ENCODE data around the gene IL1RL2. TPM values are rescaled to one million over a fixed set of nuclear protein-coding genes. Genes with fewer than 3 reads are reported as not detected.

IL1RL2 gene
- total RNA-seq, 1 donor: 0.31 TPM

GRCh38 chr2:102256276-102256675 lies 69.5 kb downstream of the IL1RL2 start:
- peaks cover 14% of the 10 kb centered on the region for H3K4me1 ChIP-seq (ENCODE audit: insufficient read depth, low read length)
- no peak overlapping the region for H3K4me3 ChIP-seq (ENCODE audit: low read length)
- peaks cover 15% of the 10 kb centered on the region for H3K27me3 ChIP-seq (ENCODE audit: insufficient read depth, low read length)
- no peaks in the 10 kb centered on the region for H3K9me3 ChIP-seq (ENCODE audit: low read depth, low read length)

- peaks cover 10% of the 10 kb centered on the region for H3K27me3 ChIP-seq (ENCODE audit: insufficient read depth, low read length)
- H3K4me1 ChIP-seq (ENCODE audit: insufficient read depth, low read length): peaks cover 13% of the 10 kb centered on the region
- no peaks in the 10 kb centered on the region for H3K9me3 ChIP-seq (ENCODE audit: low read depth, low read length)
- H3K4me3 ChIP-seq (ENCODE audit: low read length): no peak overlapping the region
These were observed 70.1 kb downstream of the IL1RL2 start for GRCh38 chr2:102256874-102257462.

- Histone ChIP-seq H3K27me3 (ENCODE audit: insufficient read depth, low read length) (peaks cover 5% of the 10 kb centered on the region), H3K4me1 (ENCODE audit: insufficient read depth, low read length) (peaks cover 20% of the 10 kb centered on the region), H3K9me3 (ENCODE audit: low read depth, low read length) (no peaks in the 10 kb centered on the region), H3K4me3 (ENCODE audit: low read length) (no peak overlapping the region)
These were observed 71.2 kb downstream of the IL1RL2 start for GRCh38 chr2:102258025-102258385.

GRCh38 chr2:102258386-102259074 lies 71.7 kb downstream of the IL1RL2 start:
- peaks cover 23% of the 10 kb centered on the region for H3K4me1 ChIP-seq (ENCODE audit: insufficient read depth, low read length)
- H3K4me3 ChIP-seq (ENCODE audit: low read length): no peak overlapping the region
- H3K9me3 ChIP-seq (ENCODE audit: low read depth, low read length): no peaks in the 10 kb centered on the region

GRCh38 chr2:102261467-102262135 lies 74.8 kb downstream of the IL1RL2 start:
- Histone ChIP-seq H3K4me3 (ENCODE audit: low read length) (no peak overlapping the region), H3K27me3 (ENCODE audit: insufficient read depth, low read length) (no peaks in the 10 kb centered on the region), H3K9me3 (ENCODE audit: low read depth, low read length) (no peaks in the 10 kb centered on the region), H3K4me1 (ENCODE audit: insufficient read depth, low read length) (peaks cover 23% of the 10 kb centered on the region)

More at GRCh38 chr2:102258386-102259074, 71.7 kb downstream of the IL1RL2 start:
- peaks cover 5% of the 10 kb centered on the region for H3K27me3 ChIP-seq (ENCODE audit: insufficient read depth, low read length)

GRCh38 chr2:102262216-102263129 lies 75.7 kb downstream of the IL1RL2 start:
- H3K9me3 ChIP-seq (ENCODE audit: low read depth, low read length): no peaks in the 10 kb centered on the region

GRCh38 chr2:102264952-102265351 lies 78.1 kb downstream of the IL1RL2 start:
- H3K27me3 ChIP-seq (ENCODE audit: insufficient read depth, low read length): no peaks in the 10 kb centered on the region
- no peak overlapping the region for H3K4me3 ChIP-seq (ENCODE audit: low read length)
- no peaks in the 10 kb centered on the region for H3K9me3 ChIP-seq (ENCODE audit: low read depth, low read length)
- peaks cover 16% of the 10 kb centered on the region for H3K4me1 ChIP-seq (ENCODE audit: insufficient read depth, low read length)

More at GRCh38 chr2:102262216-102263129, 75.7 kb downstream of the IL1RL2 start:
- Histone ChIP-seq H3K4me1 (ENCODE audit: insufficient read depth, low read length) (peaks cover 23% of the 10 kb centered on the region), H3K27me3 (ENCODE audit: insufficient read depth, low read length) (no peaks in the 10 kb centered on the region), H3K4me3 (ENCODE audit: low read length) (no peak overlapping the region)

GRCh38 chr2:102266204-102266603 lies 79.4 kb downstream of the IL1RL2 start:
- Histone ChIP-seq H3K27me3 (ENCODE audit: insufficient read depth, low read length) (peaks cover 6% of the 10 kb centered on the region), H3K4me1 (ENCODE audit: insufficient read depth, low read length) (peaks cover 16% of the 10 kb centered on the region), H3K9me3 (ENCODE audit: low read depth, low read length) (no peaks in the 10 kb centered on the region)

GRCh38 chr2:102267774-102268173 lies 81.0 kb downstream of the IL1RL2 start:
- Histone ChIP-seq H3K27me3 (ENCODE audit: insufficient read depth, low read length) (peaks cover 14% of the 10 kb centered on the region), H3K4me3 (ENCODE audit: low read length) (no peak overlapping the region), H3K4me1 (ENCODE audit: insufficient read depth, low read length) (peaks cover 6% of the 10 kb centered on the region), H3K9me3 (ENCODE audit: low read depth, low read length) (no peaks in the 10 kb centered on the region)

More at GRCh38 chr2:102266204-102266603, 79.4 kb downstream of the IL1RL2 start:
- H3K4me3 ChIP-seq (ENCODE audit: low read length): no peak overlapping the region

GRCh38 chr2:102268510-102269199 lies 81.8 kb downstream of the IL1RL2 start:
- Histone ChIP-seq H3K9me3 (ENCODE audit: low read depth, low read length) (no peaks in the 10 kb centered on the region), H3K27me3 (ENCODE audit: insufficient read depth, low read length) (peaks cover 14% of the 10 kb centered on the region), H3K4me1 (ENCODE audit: insufficient read depth, low read length) (no peaks in the 10 kb centered on the region), H3K4me3 (ENCODE audit: low read length) (no peak overlapping the region)

- Histone ChIP-seq H3K4me1 (ENCODE audit: insufficient read depth, low read length) (no peaks in the 10 kb centered on the region), H3K4me3 (ENCODE audit: low read length) (no peak overlapping the region), H3K27me3 (ENCODE audit: insufficient read depth, low read length) (peaks cover 14% of the 10 kb centered on the region), H3K9me3 (ENCODE audit: low read depth, low read length) (no peaks in the 10 kb centered on the region)
These were observed 82.3 kb downstream of the IL1RL2 start for GRCh38 chr2:102269200-102269524.

GRCh38 chr2:102271844-102272243 lies 85.0 kb downstream of the IL1RL2 start:
- Histone ChIP-seq H3K4me3 (ENCODE audit: low read length) (no peak overlapping the region), H3K9me3 (ENCODE audit: low read depth, low read length) (no peaks in the 10 kb centered on the region), H3K27me3 (ENCODE audit: insufficient read depth, low read length) (peaks cover 29% of the 10 kb centered on the region), H3K4me1 (ENCODE audit: insufficient read depth, low read length) (peaks cover 8% of the 10 kb centered on the region)

- H3K9me3 ChIP-seq (ENCODE audit: low read depth, low read length): no peaks in the 10 kb centered on the region
- H3K4me3 ChIP-seq (ENCODE audit: low read length): no peak overlapping the region
- H3K4me1 ChIP-seq (ENCODE audit: insufficient read depth, low read length): peaks cover 14% of the 10 kb centered on the region
- peaks cover 37% of the 10 kb centered on the region for H3K27me3 ChIP-seq (ENCODE audit: insufficient read depth, low read length)
These were observed 86.9 kb downstream of the IL1RL2 start for GRCh38 chr2:102273619-102274211.

- H3K27me3 ChIP-seq (ENCODE audit: insufficient read depth, low read length): peaks cover 43% of the 10 kb centered on the region
- no peaks in the 10 kb centered on the region for H3K9me3 ChIP-seq (ENCODE audit: low read depth, low read length)
- H3K4me1 ChIP-seq (ENCODE audit: insufficient read depth, low read length): peaks cover 20% of the 10 kb centered on the region
- no peak overlapping the region for H3K4me3 ChIP-seq (ENCODE audit: low read length)
These were observed 89.9 kb downstream of the IL1RL2 start for GRCh38 chr2:102276549-102277201.

Measured in mononuclear cell (primary cell).